ENCODE results near the gene LRRC25.
A peak's percentile ranks its signal among the peaks of the same experiment; 100 is the strongest.

Gene LRRC25

DNA sequence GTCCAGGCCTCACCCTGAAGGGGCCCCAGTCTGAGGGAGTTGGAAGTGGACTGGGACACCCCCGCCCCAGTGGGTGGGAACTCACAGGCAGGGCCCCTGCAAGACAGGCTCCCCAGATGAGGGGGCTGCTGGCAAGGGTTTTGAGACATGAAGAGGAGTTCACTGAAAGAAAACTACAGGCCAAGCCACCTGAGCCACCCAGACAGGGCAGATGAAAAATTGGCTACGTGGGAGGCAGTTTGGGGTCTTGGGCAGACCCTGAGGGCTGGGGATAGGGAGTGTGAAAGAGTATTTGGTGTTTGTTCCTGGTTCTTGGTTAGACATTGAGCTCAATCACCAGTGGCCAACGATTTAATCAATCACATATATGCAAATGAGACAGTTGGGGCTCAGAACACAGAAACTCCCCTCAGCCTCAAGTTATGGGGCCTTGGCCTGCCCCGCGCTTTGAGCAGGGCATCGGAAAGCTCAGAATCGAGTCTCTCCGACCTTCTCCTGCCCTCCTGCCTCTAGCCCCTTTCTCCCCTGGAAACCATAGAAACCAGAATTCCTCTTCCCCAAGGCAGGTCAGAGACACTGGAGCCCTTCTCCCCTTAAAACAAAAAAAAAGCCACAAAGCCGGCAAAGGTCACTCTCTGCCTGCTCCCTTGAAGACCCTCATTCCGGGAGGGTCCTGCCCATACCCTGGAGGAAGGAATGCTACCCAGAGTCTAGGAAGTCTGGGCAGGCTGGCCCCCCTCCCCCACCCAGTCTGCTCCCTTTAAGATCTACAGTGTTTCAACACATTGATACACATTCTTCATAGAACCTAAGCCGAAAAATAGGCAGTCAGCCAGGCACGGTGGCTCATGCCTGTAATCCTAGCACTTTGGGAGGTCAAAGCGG, 41.8 kb upstream of the LRRC25 start:
- no peak overlapping the region for H3K4me2 ChIP-seq (ENCODE audit: low read length)
- H3K9ac ChIP-seq: no peak overlapping the region
- peaks cover 5% of the 10 kb centered on the region for H3K79me2 ChIP-seq
- H3K9me3 ChIP-seq (ENCODE audit: control insufficient read depth, low read length): no peaks in the 10 kb centered on the region
- TF ChIP-seq, protein P1, sequence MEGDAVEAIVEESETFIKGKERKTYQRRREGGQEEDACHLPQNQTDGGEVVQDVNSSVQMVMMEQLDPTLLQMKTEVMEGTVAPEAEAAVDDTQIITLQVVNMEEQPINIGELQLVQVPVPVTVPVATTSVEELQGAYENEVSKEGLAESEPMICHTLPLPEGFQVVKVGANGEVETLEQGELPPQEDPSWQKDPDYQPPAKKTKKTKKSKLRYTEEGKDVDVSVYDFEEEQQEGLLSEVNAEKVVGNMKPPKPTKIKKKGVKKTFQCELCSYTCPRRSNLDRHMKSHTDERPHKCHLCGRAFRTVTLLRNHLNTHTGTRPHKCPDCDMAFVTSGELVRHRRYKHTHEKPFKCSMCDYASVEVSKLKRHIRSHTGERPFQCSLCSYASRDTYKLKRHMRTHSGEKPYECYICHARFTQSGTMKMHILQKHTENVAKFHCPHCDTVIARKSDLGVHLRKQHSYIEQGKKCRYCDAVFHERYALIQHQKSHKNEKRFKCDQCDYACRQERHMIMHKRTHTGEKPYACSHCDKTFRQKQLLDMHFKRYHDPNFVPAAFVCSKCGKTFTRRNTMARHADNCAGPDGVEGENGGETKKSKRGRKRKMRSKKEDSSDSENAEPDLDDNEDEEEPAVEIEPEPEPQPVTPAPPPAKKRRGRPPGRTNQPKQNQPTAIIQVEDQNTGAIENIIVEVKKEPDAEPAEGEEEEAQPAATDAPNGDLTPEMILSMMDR (IDR thresholded peaks at IDR 0.05): no peak
- no peak overlapping the region for H3K4me3 ChIP-seq (ENCODE audit: low read depth, low read length)
- no peaks in the 10 kb centered on the region for H3K36me3 ChIP-seq (ENCODE audit: control insufficient read depth, insufficient read depth, low read length)
- H3K27me3 ChIP-seq (ENCODE audit: control insufficient read depth, insufficient read depth, low read length): no peaks in the 10 kb centered on the region
- peak overlapping the region; percentile 71 for H3K27ac ChIP-seq
- H2AFZ ChIP-seq: peak overlapping the region; percentile 81
- H3K4me1 ChIP-seq: peaks cover 14% of the 10 kb centered on the region

DNA sequence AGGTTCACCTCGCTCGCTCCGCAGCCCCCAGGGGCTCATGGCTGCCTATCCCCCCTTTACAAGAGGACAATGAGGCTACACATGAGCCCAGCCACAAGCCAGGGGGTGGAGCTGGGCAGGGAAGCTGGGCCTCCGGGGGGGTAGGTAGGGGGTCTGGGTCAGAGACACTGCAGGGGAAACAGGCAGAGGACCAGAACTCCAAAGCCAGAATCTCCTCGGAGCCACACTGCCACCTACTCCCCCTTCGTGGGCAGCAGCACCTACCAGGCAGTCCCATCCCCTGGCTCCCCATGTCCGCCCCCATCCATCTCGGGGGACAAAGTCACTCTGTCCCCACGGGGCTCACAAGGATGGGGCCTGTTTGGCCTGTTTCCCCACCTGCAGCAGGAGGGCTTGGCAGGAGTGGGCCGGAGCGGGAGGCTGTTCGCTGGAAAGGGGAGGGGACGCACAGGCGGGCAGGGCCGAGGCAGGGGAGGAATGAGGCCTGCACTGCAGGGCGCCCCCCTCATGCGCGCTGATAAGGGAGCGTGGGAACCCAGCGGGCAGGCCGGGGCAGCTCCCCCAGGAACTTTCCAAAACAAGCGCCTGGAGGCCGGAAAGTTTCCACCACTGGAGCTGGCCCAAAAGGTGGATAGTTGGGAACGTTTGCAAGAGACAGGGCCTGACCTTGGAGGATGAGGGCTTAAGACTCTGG, 41.1 kb upstream of the LRRC25 start:
- TF ChIP-seq, protein P1 (IDR thresholded peaks at IDR 0.05): no peak
- Histone ChIP-seq H3K9me3 (ENCODE audit: control insufficient read depth, low read length) (no peaks in the 10 kb centered on the region), H3K36me3 (ENCODE audit: control insufficient read depth, insufficient read depth, low read length) (no peaks in the 10 kb centered on the region), H3K27me3 (ENCODE audit: control insufficient read depth, insufficient read depth, low read length) (no peaks in the 10 kb centered on the region), H3K79me2 (peaks cover under 1% of the 10 kb centered on the region), H3K4me3 (ENCODE audit: low read depth, low read length) (peak overlapping the region; percentile 71), H2AFZ (peak overlapping the region; percentile 81), H3K9ac (no peak overlapping the region), H3K4me2 (ENCODE audit: low read length) (peak overlapping the region; percentile 84), H3K27ac (peak overlapping the region; percentile 71), H3K4me1 (peaks cover 14% of the 10 kb centered on the region)

DNA sequence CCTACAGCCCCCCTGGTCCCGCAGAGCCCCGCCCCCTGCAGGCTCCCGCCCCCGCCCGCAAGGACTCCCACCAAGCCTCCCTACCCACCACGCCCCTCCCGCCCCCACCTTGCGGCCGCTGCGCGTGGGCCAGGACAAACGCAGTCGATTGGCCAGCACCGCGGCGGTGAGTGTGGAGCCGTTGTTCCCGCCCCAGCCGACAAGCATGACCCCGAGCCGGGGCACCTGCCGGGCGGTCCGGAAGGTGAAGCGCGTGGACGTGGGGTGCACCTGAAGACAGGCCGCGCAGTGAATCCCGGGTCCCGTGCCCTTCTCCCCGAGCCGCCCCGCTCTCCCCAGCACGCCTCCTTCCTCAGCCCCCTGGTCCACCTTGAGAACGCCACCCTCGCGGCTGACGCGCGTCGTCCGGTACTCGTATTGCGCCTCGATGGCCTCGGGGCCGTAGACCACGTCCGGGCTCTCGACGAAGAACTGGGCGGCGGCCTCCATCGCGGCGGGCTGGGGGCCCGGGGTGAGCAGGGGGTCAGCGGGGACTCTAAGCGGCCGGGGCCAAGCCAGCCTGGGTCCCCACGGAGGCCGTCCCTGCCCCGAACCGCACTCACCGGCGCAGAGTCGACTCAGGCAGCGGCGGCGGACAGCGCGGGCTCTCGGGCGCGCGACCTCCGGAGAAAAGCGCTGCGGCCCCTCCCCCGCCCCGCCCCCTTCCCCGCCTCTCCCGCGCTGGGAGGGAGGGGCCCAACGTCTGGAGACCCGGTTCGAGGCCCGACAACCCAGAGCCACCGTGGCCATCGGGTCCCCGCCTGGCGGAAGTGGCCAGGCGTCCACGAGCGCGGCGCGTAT, 40.3 kb upstream of the LRRC25 start, which contains the start of gene ISYNA1:
Gene ISYNA1 (minus strand): TSS at position 643 of the 840 bp plus-strand sequence. CDS start 154 bp downstream, at position 489.
- no peak within 1 kb of the TSS for H3K9ac ChIP-seq
- peaks cover 14% of the 10 kb centered on the region for H3K4me1 ChIP-seq
- peak within 1 kb of the TSS; percentile 71 for H3K4me3 ChIP-seq (ENCODE audit: low read depth, low read length)
- peak within 1 kb of the TSS; percentile 84 for H3K4me2 ChIP-seq (ENCODE audit: low read length)
- peak within 1 kb of the TSS; percentile 81 for H2AFZ ChIP-seq
- no peaks in the 10 kb centered on the region for H3K79me2 ChIP-seq
- no peaks in the 10 kb centered on the region for H3K36me3 ChIP-seq (ENCODE audit: control insufficient read depth, insufficient read depth, low read length)
- H3K9me3 ChIP-seq (ENCODE audit: control insufficient read depth, low read length): no peaks in the 10 kb centered on the region
- peak within 1 kb of the TSS; percentile 71 for H3K27ac ChIP-seq
- TF ChIP-seq, protein P1 (IDR thresholded peaks at IDR 0.05): no peak
- no peaks in the 10 kb centered on the region for H3K27me3 ChIP-seq (ENCODE audit: control insufficient read depth, insufficient read depth, low read length)

DNA sequence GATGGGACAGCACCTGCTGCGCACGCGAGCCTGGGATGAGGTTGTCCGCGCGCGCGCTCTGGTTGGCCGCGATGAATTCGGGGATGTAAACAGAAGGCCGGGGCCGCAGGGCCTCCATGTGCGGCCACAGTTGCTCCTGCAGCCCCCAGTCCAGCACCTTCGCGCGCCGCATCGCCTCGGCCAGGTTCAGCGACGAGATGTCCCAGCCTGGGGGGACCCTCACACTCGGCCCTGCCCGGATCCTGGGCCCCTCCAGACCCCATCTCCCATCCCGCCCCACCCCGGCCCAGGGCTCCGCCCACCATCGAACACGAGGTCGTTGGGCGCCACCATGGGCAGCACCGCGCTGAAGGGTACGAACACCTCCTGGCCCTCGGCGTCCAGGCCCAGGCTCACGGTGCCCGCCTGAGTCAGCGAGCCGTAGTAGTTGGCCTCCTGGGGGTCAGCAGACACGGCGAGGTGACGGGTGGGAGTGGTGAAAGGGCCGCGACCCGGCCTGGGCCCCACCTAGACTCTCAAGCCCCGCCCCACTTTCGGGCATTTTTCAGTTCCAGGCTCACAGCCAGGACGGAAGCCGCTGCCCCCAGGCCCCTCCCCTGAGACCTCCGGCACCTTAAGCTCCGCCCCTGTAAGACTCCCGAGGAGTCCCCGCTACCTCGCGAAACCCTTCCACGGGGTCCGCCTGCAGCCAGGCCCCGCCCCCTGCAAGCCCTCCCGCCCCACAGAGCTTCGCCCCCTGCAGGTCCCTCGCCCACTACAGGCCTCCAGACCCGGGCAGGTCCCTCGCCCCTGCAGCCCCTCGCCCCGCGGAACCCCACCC, 39.5 kb upstream of the LRRC25 start:
- Histone ChIP-seq H3K9me3 (ENCODE audit: control insufficient read depth, low read length) (no peaks in the 10 kb centered on the region), H3K4me3 (ENCODE audit: low read depth, low read length) (peak overlapping the region; percentile 43), H3K9ac (no peak overlapping the region), H2AFZ (peak overlapping the region; percentile 3), H3K79me2 (no peaks in the 10 kb centered on the region), H3K27me3 (ENCODE audit: control insufficient read depth, insufficient read depth, low read length) (no peaks in the 10 kb centered on the region), H3K36me3 (ENCODE audit: control insufficient read depth, insufficient read depth, low read length) (no peaks in the 10 kb centered on the region), H3K4me1 (peaks cover 18% of the 10 kb centered on the region), H3K4me2 (ENCODE audit: low read length) (peak overlapping the region; percentile 74), H3K27ac (no peak overlapping the region)
- TF ChIP-seq, protein P1 (IDR thresholded peaks at IDR 0.05): no peak
